ENCODE data around the gene SLC22A8.
"Not testable (repeated sequence)": the region's sequence is repeated elsewhere in the genome, so short reads cannot be mapped to it uniquely, and the experiment has no call there.

Gene SLC22A8

DNA sequence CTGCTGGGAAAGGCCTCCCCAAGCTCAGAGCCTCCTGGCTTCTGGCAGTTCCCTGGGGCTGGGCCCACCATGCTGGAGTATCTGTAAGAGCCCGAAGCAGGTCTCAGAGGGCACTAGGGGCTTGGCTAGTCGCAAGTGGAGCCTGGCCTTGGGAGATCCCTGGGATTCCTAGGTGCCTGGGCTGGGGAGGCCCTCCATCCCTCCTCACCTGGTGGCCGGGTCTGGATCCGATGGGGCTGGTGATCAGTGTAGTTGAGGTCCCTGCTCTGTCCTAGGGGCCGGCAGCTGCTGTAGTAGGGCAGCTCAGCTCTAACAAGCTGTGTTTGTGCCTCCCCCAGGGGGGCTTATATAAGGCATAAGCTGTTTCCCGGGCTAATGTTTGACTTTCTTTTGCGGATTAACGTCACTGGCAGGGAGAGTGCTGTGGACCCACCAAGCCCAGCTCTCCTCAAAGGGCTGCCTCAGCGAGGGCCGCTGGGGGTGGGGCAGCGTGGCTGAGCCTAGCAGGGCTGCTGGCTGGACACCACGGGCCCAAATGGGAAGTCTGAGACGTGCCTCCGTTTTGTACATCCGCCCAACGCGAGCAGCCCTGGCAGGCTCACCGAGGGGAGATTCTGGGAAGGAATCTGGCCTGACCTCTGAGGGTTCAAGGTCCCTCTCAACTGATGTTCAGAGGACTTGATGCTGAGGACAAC is at the start of gene SLC22A8:
Gene SLC22A8 (minus strand): TSS at position 321 of the 695 bp plus-strand sequence. CDS start 883 bp downstream, outside the sequence.
- no peak for DNase-seq (ENCODE audit: low read depth, low spot score)
- no peak within 1 kb of the TSS for H3K27ac ChIP-seq

DNA sequence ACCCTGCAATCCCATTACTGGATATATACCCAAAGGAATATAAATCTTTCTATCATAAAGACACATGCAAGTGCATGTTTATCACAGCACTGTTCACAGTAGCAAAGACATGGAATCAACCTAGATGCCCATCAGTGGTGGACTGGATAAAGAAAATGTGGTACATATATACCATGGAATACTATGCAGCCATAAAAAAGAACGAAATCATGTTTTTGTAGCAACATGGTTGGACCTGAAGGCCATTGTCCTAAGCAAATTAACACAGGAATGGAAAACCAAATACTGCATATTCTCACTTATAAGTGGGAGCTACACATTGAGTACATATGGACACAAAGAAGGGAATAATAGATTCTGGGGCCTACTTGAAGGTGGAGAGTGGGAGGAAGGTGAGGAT is 30.6 kb upstream of the SLC22A8 start:
- not testable (repeated sequence) for DNase-seq (ENCODE audit: low read depth, low spot score); H3K27ac ChIP-seq

GRCh38 chr11:63042596-63042995 is 27.0 kb upstream of the SLC22A8 start:
- no peak overlapping the region for H3K27ac ChIP-seq
- no peak for DNase-seq (ENCODE audit: low read depth, low spot score)

DNA sequence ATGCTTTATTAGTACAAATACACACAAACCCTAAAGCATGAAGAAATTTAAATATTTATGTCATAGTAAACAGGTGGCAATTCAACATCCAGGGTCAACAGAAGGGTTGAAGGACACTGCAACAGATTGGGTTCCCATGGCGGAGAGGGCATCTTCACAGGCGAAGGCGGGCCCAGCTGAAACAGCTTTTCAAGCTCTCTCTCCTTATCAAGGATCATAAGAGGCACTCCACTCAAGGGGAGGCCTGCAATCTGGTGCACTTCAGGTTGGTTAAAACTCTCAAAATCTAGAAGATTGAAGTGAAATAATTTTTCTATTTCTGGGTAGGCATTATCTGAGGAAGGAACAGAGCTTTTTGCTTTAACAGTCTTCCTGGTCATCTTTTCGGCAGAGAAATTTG is 16.8 kb upstream of the SLC22A8 start:
- DNase-seq (ENCODE audit: low read depth, low spot score), result no peak
- H3K27ac ChIP-seq, result no peak overlapping the region

- no peak for DNase-seq (ENCODE audit: low read depth, low spot score)
Observed at GRCh38 chr11:63023841-63024648, 8.4 kb upstream of the SLC22A8 start.

DNA sequence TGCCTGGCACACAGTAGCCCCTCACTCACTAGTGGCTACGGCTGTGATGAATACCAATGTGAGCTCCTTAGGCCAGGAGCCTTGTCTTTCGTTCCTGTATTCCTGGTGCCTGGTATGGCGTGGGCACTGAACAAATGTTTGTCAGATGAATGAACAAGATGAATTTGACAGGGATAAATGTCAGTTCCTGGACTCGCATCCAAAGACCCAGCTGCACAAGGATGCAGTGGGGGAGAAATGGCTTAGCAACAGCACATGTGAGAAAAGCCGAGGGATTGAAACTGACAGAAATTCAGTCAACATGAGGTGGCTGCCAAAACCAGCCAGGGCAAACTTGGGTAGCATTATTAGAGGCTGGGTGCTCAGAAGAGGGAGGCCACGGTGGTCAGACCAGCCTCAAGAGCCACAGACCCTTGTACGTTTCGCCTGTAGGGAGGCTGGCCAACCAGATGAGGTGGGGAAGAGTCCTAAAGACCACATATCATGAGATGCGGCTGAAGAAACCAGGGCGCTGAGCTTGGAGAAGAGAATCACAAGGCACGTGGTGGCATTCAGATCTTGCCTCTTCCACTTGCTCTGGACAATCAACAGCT is 7.7 kb upstream of the SLC22A8 start:
- DNase-seq (ENCODE audit: low read depth, low spot score), result no peak
- H3K27ac ChIP-seq, result no peak overlapping the region

More at GRCh38 chr11:63023841-63024648, 8.4 kb upstream of the SLC22A8 start:
- no peak overlapping the region for H3K27ac ChIP-seq

- DNase-seq (ENCODE audit: low read depth, low spot score), result no peak
Observed at GRCh38 chr11:63022441-63022840, 6.8 kb upstream of the SLC22A8 start.

DNA sequence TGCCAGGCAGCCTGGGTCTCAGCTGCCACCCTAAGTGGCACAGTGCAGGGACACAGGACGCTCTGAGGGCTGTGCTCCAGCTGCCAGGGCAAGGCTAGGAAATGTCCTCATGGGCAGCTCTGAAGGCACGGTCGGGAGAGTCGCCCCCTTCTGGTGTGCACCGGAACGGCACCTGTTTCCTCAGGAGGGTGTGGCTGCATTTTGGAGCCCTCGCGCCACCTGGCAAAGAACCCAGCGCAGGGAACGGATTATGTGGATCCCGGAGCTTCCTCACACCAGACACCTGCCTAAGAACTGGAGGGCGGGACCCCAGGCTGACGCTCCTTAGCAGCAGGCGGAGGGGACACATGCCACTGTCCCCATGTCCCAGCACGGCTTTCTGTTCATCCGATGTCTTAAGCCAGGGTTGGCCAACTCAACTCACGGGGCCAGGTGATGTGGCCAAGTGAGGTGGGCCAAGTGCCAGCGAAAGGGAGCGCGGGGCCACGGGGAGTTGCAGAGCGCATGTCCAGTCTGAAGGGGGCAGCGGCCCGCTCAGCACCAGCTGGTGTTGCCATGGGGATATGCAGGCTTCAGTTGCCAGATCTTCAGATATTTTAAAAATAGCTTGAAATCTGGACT is 5.1 kb upstream of the SLC22A8 start:
- DNase-seq (ENCODE audit: low read depth, low spot score), result no peak
- H3K27ac ChIP-seq, result no peak overlapping the region

More at GRCh38 chr11:63022441-63022840, 6.8 kb upstream of the SLC22A8 start:
- no peak overlapping the region for H3K27ac ChIP-seq

- no peak for DNase-seq (ENCODE audit: low read depth, low spot score)
- no peak overlapping the region for H3K27ac ChIP-seq
Observed at GRCh38 chr11:63019506-63019905, 3.9 kb upstream of the SLC22A8 start.

- no peak overlapping the region for H3K27ac ChIP-seq
- DNase-seq (ENCODE audit: low read depth, low spot score), result no peak
Observed at GRCh38 chr11:63017306-63017974, 1.8 kb upstream of the SLC22A8 start.

GRCh38 chr11:63014408-63015055 is 1.1 kb downstream of the SLC22A8 start:
- no peak overlapping the region for H3K27ac ChIP-seq
- no peak for DNase-seq (ENCODE audit: low read depth, low spot score)

DNA sequence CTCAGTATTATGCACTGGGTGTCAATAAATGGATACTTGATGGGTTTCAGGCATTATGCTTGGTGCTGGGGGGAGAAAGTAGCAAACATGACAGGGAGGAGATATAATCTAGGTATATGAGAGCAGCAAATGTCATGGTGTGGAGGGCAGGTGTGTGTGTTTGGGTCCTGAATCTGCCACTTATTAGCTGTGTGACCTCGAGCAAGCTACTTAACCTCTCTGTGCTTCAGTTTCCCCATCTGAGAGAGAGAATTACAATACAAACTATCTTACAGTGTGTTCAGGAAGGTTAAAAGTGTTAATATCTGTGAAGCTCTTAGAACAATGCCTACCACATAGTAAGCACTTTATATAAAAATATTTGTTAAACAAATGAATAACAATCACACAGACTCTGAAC is 2.8 kb downstream of the SLC22A8 start:
- no peak for DNase-seq (ENCODE audit: low read depth, low spot score)

DNA sequence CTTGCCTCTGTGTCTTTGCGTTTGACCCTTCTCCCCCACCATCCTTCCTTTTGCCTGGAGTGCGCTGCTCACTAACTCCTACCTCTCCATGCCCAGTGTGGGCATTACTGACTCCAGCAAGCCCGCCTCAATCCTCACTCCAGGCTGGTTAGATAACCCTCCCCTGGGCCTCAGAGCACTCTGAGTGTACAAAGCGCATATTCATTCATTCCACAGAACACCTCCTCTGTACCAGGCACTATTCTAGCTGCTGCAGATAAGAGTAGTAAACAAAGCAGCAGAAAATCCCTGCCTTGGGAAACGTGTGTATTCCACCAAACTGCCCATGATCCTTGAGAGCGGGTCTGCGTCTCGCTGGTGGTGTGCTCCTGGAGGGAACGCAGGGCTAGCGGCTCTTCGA is 3.2 kb downstream of the SLC22A8 start:
- no peak for DNase-seq (ENCODE audit: low read depth, low spot score)
- no peak overlapping the region for H3K27ac ChIP-seq

More for the DNA sequence above, 2.8 kb downstream of the SLC22A8 start:
- H3K27ac ChIP-seq, result no peak overlapping the region

DNA sequence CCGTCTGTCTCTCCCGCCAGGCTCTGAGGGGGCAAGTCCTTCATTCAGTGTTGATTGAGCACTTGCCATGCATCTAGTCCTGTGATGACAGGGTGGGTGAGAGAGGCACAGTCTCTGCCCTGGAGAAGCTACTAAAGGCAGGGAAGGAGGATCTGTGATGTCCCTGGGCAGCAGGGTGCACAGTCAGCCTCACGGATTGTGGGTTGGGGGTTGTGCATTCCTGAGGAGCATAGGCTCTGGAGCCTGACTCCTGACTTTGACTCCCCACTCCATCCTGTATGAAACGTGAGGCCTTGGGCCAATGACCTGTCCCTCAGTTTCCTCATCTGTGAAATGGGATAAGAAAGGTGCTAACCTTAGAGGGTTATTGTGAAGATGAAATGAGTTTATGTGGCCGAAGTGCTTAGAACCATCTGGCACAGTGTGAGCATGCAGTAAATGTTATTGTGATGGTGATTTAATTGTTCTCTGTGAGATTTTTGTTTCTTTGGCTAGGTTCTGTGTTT is 4.7 kb downstream of the SLC22A8 start:
- no peak for DNase-seq (ENCODE audit: low read depth, low spot score)
- no peak overlapping the region for H3K27ac ChIP-seq

DNA sequence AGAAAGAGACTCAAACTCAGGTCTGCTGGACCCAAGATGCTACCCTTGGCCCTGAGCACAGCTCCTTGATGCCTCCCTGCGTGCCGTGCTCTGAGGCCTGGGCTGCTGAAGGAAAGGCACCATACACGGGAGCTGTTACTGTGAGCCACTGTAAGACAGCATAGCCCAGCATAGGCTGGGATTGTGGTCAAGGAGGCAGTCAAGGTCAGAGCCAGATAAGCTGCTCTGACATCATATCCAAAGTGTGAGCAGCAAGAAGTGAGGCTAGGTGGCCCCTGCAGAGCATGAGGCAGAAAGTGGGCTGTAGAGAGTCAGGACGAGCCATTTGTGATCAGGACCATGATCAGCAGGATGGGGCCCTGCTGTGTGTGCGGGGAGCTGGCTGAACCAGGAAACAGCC is 7.7 kb downstream of the SLC22A8 start:
- DNase-seq (ENCODE audit: low read depth, low spot score), result no peak
- H3K27ac ChIP-seq, result no peak overlapping the region

DNA sequence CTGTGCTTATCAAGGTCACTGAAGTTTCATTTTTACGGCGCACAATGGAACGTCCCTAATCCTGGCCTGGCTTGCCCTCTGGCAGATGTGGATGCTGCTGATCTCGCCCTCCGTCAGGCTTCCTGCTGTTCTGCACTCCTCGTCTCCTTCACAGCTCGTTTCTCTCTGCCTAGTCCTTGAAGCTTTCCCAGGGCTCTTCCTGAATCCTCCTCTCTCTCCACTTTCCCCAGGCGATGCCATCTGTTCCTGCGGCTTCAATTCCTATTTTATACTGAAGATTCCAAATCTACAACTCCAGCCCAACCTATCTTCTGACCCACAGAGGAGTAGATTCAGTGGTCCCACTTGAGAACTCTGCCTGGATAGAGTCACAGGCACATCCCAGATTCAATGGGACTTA is 14.2 kb downstream of the SLC22A8 start:
- DNase-seq (ENCODE audit: low read depth, low spot score), result no peak
- no peak overlapping the region for H3K27ac ChIP-seq

GRCh38 chr11:62999649-63000048 is 16.0 kb downstream of the SLC22A8 start:
- DNase-seq (ENCODE audit: low read depth, low spot score), result peak; percentile 33
- H3K27ac ChIP-seq, result no peak overlapping the region

DNA sequence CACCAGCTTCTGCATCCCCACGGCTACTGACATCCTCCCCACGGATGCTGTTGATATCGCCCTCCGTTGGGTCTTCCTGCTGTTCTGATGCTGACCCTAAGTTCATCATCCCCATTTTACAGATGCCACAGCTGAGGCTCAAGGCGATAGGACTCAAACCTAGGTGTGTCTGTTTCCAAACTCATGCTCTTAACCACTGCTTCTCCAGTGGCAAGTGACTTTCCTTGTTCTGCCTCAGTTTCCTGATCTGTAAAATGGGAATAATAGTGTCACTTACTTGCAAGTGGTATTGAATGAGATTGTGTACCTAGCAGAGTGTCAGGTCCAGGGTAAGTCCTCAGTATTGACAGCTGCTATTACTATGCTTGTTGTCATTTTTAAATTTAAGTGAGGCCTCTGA is 16.5 kb downstream of the SLC22A8 start:
- no peak overlapping the region for H3K27ac ChIP-seq
- no peak for DNase-seq (ENCODE audit: low read depth, low spot score)

- H3K27ac ChIP-seq, result no peak overlapping the region
- DNase-seq (ENCODE audit: low read depth, low spot score), result no peak
Observed at GRCh38 chr11:62996271-62996670, 19.4 kb downstream of the SLC22A8 start.

Measured in epithelial cell of prostate (primary cell).